IPS-20b (cell line): ENCODE measurements around the gene SCPEP1.

Source experiments
- H3K27ac ChIP-seq: one replicate; pipeline ENCODE4 v1.5.1; 2013; ENCODE audit warnings: low read length
- H3K27me3 ChIP-seq: 2 replicates; pipeline ENCODE4 v1.6.1; 2013; ENCODE audit warnings: mild to moderate bottlenecking, low read length, inconsistent platforms; ENCODE audit not compliant: insufficient read depth
- H3K36me3 ChIP-seq: 2 replicates; pipeline ENCODE4 v1.6.1; 2013; ENCODE audit warnings: low read depth, mild to moderate bottlenecking, inconsistent platforms, low read length, moderate library complexity; ENCODE audit not compliant: insufficient read depth
- H3K4me1 ChIP-seq: 2 replicates; pipeline ENCODE4 v1.6.1; 2013; ENCODE audit warnings: mild to moderate bottlenecking, control low read depth, inconsistent platforms, low read length, moderate library complexity; ENCODE audit not compliant: insufficient read depth
- H3K4me3 ChIP-seq: 2 replicates; pipeline ENCODE4 v1.5.1; 2013; ENCODE audit warnings: mild to moderate bottlenecking, low read length, inconsistent platforms
- H3K9ac ChIP-seq: 2 replicates; pipeline ENCODE4 v1.6.1; 2013; ENCODE audit warnings: low read depth, mild to moderate bottlenecking, inconsistent platforms, low read length, moderate library complexity
- H3K9me3 ChIP-seq: 2 replicates; pipeline ENCODE4 v1.6.1; 2013; ENCODE audit warnings: mild to moderate bottlenecking, low read depth, low read length, inconsistent platforms; ENCODE audit not compliant: insufficient read depth

The SCPEP1 gene

DNA sequence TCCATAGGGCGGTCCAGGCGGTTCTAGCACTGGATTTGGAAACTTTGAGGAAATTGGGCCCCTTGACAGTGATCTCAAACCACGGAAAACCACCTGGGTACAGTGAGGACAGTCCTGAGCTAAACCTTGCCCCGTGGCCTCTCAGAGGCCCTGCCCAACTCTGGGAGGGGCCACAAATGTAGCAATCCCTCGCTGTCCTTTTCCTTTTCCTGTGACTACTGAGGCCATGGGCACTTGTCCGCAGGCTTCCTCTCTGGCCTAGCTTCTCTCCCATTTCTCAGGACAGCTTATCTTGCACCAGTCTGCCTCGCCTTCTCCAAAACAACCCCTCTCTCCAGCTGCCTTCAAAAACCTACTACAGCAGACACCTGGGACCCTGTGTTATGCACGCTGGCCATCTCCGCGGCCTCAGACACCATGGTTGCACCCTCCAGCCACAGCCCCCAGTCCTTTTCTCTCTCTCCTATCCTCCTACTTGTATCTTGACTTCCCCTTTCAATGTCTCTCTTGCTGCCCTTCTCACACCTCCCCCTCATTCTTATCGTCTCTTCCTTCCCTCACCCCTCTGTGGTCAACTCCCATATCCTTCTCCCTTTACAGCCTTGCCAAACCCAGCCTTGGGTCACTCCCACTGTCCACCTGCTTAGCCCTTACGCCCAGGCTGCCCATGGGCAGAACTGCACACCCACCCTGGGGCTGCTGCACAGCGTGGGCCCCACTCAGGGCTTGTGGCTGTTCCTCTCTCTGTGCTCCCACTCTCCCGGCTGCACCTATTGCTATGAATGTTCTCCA, 7.6 kb downstream of the SCPEP1 start:
- no peak overlapping the region for H3K9ac ChIP-seq
- no peaks in the 10 kb centered on the region; the same call in 1 of the 2 replicates for H3K4me1 ChIP-seq
- no peaks in the 10 kb centered on the region for H3K9me3 ChIP-seq
- peaks cover 27% of the 10 kb centered on the region; the same call in 1 of the 2 replicates for H3K36me3 ChIP-seq
- no peak overlapping the region for H3K4me3 ChIP-seq
- no peaks in the 10 kb centered on the region for H3K27me3 ChIP-seq
- no peak overlapping the region for H3K27ac ChIP-seq

DNA sequence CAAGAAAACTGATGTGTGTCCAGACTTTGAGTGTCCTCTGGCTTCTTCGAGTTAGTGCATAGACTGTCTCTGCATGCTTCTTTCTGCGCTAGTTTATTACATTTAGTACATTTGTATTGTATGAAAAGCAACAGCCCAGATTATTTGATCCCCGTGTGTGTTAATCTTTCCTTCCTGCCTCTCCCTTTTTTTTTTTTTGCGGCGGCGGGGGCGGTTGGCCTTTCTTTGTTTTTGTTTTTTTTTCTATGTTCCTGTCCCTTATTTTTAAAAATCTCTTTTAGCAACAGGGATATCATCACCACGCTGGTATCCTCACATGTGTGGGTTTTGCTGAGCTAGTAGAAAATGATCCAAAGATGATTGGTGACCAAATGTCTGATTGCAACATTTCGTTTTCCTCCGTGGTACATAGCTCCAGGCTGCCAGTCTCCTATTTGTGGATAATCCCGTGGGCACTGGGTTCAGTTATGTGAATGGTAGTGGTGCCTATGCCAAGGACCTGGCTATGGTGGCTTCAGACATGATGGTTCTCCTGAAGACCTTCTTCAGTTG, 9.4 kb downstream of the SCPEP1 start:
- H3K36me3 ChIP-seq, result peaks cover 43% of the 10 kb centered on the region; the same call in 1 of the 2 replicates
- H3K27me3 ChIP-seq, result no peaks in the 10 kb centered on the region
- H3K4me1 ChIP-seq, result no peaks in the 10 kb centered on the region; the same call in 1 of the 2 replicates
- H3K27ac ChIP-seq, result no peak overlapping the region
- H3K4me3 ChIP-seq, result no peak overlapping the region
- no peak overlapping the region for H3K9ac ChIP-seq
- H3K9me3 ChIP-seq, result no peaks in the 10 kb centered on the region

DNA sequence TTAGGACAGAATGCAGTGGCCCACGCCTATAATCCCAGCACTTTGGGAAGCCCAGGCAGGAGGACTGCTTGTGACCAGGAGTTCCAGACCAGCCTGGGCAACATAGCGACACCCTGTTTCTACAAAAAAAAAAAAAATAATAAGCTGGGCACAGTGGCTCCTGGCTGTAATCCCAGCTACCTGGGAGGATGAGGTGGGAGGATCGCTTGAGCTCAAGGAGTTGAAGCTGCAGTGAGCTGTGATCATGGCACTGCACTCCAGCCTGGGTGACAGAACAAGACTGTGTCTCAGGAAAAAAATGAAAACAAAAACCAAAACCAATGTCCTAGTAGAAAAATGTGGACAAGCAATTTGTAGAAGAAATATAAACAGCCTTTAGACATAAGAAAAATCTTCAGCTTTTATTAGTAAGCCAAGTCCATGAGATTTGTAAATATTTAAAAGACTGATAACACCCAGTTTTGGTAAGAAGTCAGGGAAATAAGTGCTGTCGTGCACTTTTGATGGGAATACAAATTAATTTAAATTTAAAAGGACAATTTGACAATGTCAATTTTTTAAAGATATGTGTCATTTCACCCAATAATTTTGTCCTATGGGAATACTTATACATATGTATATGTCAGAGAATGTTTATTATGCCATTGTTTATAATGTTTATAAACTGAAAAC, 11.1 kb downstream of the SCPEP1 start:
- H3K27ac ChIP-seq, result no peak overlapping the region
- H3K27me3 ChIP-seq, result no peaks in the 10 kb centered on the region
- H3K9ac ChIP-seq, result no peak overlapping the region
- H3K36me3 ChIP-seq, result peaks cover 50% of the 10 kb centered on the region; the same call in 1 of the 2 replicates
- no peaks in the 10 kb centered on the region for H3K4me1 ChIP-seq
- no peak overlapping the region for H3K4me3 ChIP-seq
- H3K9me3 ChIP-seq, result no peaks in the 10 kb centered on the region

DNA sequence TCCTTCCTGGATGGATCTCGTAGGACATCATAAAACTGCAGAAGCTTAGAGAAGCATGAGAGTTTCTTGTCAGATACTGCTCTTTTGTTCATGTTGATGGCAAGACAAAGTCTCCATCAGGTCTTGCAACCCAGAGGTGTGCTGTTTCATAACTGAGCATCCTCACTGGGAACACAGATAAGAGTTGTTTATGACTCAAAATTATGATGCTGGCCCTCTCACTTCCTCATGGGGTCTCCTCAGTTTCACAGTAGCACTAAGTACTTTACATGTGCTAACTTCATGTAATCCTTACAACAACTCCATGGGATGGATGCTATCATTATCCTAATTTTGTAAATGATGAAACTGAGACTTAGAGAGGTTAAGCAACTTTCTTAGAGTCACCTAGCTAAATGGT, 14.4 kb downstream of the SCPEP1 start:
- H3K27me3 ChIP-seq, result no peaks in the 10 kb centered on the region
- H3K27ac ChIP-seq, result no peak overlapping the region
- no peak overlapping the region for H3K9ac ChIP-seq
- no peak overlapping the region for H3K4me3 ChIP-seq
- no peaks in the 10 kb centered on the region for H3K4me1 ChIP-seq
- peaks cover 58% of the 10 kb centered on the region; the same call in 1 of the 2 replicates for H3K36me3 ChIP-seq
- H3K9me3 ChIP-seq, result no peaks in the 10 kb centered on the region

DNA sequence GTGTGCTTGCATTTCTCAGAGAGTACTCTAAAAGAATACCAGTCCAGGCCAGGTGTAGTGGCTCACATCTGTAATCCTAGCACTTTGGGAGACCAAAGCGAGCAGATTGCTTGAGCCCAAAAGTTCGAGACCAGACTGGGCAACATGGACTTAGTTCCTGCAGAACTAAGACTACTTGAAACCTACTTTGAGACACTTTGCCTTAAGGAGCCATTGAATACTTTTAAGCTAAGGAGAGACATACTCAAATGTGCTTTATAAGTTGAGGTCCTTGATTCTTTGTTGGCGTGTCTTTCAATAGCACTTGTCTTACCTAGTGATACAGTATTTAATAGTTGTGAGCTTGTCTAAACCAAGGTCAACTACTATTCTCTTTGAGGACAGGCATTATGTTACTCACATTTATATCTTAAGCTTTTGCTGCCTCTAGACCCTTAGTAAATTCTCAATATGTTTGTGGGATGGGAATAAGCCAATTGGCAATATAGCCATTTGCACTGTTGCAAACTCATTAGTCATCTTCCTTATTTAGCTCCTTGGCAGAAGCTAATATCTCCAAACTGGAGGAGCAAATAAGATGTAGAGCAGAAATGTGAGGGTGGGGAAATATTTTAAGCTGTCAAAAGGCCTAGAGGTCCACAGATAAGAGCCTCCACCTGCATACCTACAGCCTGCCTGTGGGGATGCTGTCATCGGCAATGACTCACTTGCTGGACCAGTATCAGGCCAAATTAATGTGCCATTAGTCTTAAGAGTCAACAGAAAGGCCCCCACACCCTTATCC, 16.3 kb downstream of the SCPEP1 start:
- Histone ChIP-seq H3K4me1 (no peaks in the 10 kb centered on the region), H3K27ac (no peak overlapping the region), H3K27me3 (no peaks in the 10 kb centered on the region), H3K4me3 (no peak overlapping the region), H3K36me3 (peaks cover 50% of the 10 kb centered on the region; the same call in 1 of the 2 replicates), H3K9me3 (no peaks in the 10 kb centered on the region), H3K9ac (no peak overlapping the region)

DNA sequence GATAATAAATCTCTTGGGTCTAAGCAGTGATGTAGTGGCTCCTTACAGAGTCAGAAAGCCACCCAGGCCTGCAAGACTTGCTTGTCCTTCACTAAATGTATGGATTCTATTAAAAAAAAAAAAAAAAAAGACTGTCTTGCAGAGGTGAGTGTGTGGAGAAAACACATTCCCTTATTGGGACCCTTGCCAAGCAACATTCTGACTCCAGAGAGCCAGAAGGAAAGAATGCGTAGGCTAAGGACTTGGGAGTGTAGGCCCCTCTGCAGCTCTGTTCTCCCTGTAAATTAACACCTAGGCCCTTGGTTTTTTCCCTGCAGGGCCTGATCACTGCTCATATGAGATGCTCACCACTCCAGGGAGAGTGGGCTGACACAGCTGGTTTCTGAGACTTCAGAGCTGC, 17.8 kb downstream of the SCPEP1 start:
- H3K36me3 ChIP-seq, result peaks cover 50% of the 10 kb centered on the region; the same call in 1 of the 2 replicates

DNA sequence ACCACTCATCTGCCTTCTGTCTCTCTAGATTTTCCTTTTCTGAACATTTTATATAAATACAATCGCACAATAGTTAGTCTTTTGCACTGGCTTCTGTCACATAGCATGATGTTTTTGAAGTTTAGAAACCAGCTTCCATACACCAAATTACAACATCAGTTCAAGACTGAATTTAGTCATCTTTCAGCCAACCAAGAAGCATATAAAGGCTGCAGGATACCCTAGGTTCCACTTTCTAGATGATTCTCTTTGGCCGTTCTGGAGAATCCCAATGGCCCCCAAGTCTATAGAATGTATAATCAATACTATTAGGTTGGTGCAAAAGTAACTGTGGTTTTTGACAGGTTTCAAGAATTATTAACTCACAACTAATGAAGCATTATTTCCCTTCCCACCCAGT, 19.4 kb downstream of the SCPEP1 start:
- Histone ChIP-seq H3K4me1 (no peaks in the 10 kb centered on the region), H3K9me3 (no peaks in the 10 kb centered on the region), H3K36me3 (peaks cover 49% of the 10 kb centered on the region; the same call in 1 of the 2 replicates), H3K27me3 (no peaks in the 10 kb centered on the region), H3K27ac (no peak overlapping the region), H3K4me3 (no peak overlapping the region), H3K9ac (no peak overlapping the region)

More for the DNA sequence above, 17.8 kb downstream of the SCPEP1 start:
- Histone ChIP-seq H3K9me3 (no peaks in the 10 kb centered on the region), H3K27ac (no peak overlapping the region), H3K9ac (no peak overlapping the region), H3K4me1 (no peaks in the 10 kb centered on the region), H3K4me3 (no peak overlapping the region), H3K27me3 (no peaks in the 10 kb centered on the region)

DNA sequence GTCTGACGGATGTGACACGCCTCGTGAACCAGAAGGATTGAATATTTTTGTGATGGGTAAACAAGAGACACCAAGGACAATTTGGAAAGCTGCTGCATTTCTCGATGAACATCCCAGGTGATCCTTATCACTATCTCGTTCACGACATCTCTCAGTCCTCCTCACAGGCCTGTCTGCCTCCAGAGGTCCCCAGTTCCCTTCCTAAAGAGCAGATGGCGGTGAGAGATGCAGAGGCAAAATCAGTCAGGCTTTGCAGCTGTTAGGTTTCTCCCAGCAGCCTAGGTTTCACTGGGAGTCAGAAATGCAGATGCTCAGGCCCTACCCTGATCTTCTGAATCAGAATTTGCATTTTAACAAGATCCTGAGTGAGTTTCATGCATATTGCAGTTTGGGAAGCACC, 23.6 kb downstream of the SCPEP1 start:
- no peak overlapping the region for H3K9ac ChIP-seq
- no peak overlapping the region for H3K27ac ChIP-seq
- H3K9me3 ChIP-seq, result no peaks in the 10 kb centered on the region
- peaks cover 28% of the 10 kb centered on the region; the same call in 1 of the 2 replicates for H3K36me3 ChIP-seq
- H3K27me3 ChIP-seq, result no peaks in the 10 kb centered on the region
- no peaks in the 10 kb centered on the region for H3K4me1 ChIP-seq
- H3K4me3 ChIP-seq, result no peak overlapping the region

DNA sequence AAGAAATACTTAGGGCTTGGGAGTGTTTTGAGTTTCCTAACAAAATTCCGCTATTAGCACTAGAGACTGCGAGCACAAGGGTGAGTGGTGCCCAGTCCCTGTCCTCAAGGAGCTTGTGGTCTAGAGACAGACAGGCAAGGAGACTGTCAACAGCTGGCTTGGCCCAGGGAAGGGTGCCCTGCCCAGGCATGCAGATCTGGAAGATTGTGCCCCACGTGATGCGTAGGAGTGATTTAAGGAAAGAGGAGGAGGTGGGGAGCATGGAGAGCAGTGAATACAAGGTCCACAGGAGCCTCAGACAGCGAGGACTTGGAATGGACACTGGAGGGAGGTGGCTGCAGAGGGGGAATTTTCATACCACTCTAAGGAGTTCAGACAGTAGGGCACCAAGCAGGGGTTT, 25.0 kb downstream of the SCPEP1 start:
- no peak overlapping the region for H3K9ac ChIP-seq
- H3K36me3 ChIP-seq, result peaks cover 15% of the 10 kb centered on the region; the same call in 1 of the 2 replicates

DNA sequence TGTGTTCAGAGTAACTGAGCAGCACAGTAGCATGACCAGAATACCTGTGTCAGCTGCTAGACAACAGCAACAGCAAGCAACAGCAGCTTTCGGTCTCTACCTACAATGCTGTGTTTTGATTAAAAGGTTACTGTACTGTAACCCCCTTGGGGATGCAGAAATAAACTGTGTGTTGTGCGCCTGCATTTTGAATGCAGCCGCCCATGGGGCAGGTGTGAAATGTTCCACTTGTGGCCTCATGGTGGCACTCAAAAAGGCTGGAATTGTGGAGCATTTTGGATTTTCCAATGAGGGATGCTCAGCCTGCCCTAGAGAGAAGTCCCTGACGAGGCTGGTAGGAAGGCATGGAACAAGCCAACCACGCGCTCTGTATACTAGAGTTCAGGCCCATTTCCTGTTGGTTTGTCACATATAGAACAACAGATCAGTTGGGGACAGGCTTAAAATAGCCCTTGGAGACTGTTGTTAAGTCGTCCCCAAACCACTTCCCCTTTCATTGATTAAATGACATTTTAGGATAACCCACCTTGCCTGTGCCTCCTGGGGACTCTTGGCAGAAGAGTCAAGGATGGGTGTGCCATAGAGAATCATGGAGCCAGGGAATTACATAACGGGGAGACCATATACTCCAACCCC, 27.1 kb downstream of the SCPEP1 start:
- no peak overlapping the region for H3K27ac ChIP-seq
- no peak overlapping the region for H3K4me3 ChIP-seq
- no peaks in the 10 kb centered on the region for H3K27me3 ChIP-seq
- peaks cover 15% of the 10 kb centered on the region; the same call in 1 of the 2 replicates for H3K36me3 ChIP-seq
- H3K9me3 ChIP-seq, result no peaks in the 10 kb centered on the region
- peaks cover 3% of the 10 kb centered on the region; the same call in 1 of the 2 replicates for H3K4me1 ChIP-seq
- H3K9ac ChIP-seq, result no peak overlapping the region

More for the DNA sequence above, 25.0 kb downstream of the SCPEP1 start:
- H3K4me3 ChIP-seq, result no peak overlapping the region
- H3K27me3 ChIP-seq, result no peaks in the 10 kb centered on the region
- H3K27ac ChIP-seq, result no peak overlapping the region
- no peaks in the 10 kb centered on the region for H3K9me3 ChIP-seq
- no peaks in the 10 kb centered on the region for H3K4me1 ChIP-seq

DNA sequence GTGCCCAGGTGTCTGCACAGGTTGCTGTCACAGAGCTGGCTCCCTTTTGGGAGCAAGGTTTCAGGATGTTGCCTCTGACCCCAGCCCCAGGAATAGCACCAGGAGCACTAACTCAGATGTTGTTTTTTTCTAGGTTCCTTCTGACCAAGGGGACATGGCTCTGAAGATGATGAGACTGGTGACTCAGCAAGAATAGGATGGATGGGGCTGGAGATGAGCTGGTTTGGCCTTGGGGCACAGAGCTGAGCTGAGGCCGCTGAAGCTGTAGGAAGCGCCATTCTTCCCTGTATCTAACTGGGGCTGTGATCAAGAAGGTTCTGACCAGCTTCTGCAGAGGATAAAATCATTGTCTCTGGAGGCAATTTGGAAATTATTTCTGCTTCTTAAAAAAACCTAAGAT, 28.1 kb downstream of the SCPEP1 start:
- Histone ChIP-seq H3K9me3 (no peaks in the 10 kb centered on the region), H3K4me3 (no peak overlapping the region), H3K9ac (no peak overlapping the region)

More for the DNA sequence above, 28.1 kb downstream of the SCPEP1 start:
- peaks cover 12% of the 10 kb centered on the region; the same call in 1 of the 2 replicates for H3K36me3 ChIP-seq
- H3K4me1 ChIP-seq, result peaks cover 9% of the 10 kb centered on the region; the same call in 1 of the 2 replicates
- H3K27ac ChIP-seq, result no peak overlapping the region
- H3K27me3 ChIP-seq, result no peaks in the 10 kb centered on the region
